Gastroesophageal sphincter (tissue), 3 donors: ENCODE results near the gene SH2D7.

Source experiments
- CTCF ChIP-seq, 4 experiments: fragments of 200-600 bp in 2 of 4; fragments of 450-650 bp in 2 of 4; sonication (generic) in 1 of 4; IDR thresholded peaks; one replicate each; pipeline ENCODE4 v1.5.1; 2017 to 2019; ENCODE audit warnings: antibody characterized with exemption in 4 of 4, mild to moderate bottlenecking in 2 of 4, moderate library complexity in 2 of 4
- EP300 ChIP-seq: sonication (generic); formaldehyde crosslinking; IDR thresholded peaks from one replicate; pipeline ENCODE4 v1.6.1; 2017; ENCODE audit warnings: antibody characterized with exemption, mild to moderate bottlenecking
- POLR2AphosphoS5 ChIP-seq: sonication (generic); formaldehyde crosslinking; IDR thresholded peaks from one replicate; pipeline ENCODE4 v1.6.1; 2017; ENCODE audit warnings: antibody characterized with exemption

- TF ChIP-seq EP300 (no peak), CTCF (IDR thresholded peaks at IDR 0.05) (no peak), POLR2AphosphoS5 (no peak)
Observed at GRCh38 chr15:78111788-78112187, 19.4 kb downstream of the SH2D7 start.
